Stimulated activated CD4-positive, alpha-beta T cell treated with anti-CD3 and anti-CD28 coated beads, TNF-alpha, amount 100 ng/mL, for 24 hours (primary cell): ENCODE measurements around the gene PDE4D.
"Not testable (repeated sequence)": the region's sequence is repeated elsewhere in the genome, so short reads cannot be mapped to it uniquely, and the experiment has no call there.

ENCODE experiments used
- DNase-seq, 3 experiments: peaks; one replicate each; pipeline ENCODE4 v3.0.0-alpha.2; 2020; ENCODE audit warnings: low read depth in 3 of 3

Gene PDE4D

GRCh38 chr5:59079622-59080620, 813.6 kb downstream of the PDE4D start:
- no peak for DNase-seq

DNA sequence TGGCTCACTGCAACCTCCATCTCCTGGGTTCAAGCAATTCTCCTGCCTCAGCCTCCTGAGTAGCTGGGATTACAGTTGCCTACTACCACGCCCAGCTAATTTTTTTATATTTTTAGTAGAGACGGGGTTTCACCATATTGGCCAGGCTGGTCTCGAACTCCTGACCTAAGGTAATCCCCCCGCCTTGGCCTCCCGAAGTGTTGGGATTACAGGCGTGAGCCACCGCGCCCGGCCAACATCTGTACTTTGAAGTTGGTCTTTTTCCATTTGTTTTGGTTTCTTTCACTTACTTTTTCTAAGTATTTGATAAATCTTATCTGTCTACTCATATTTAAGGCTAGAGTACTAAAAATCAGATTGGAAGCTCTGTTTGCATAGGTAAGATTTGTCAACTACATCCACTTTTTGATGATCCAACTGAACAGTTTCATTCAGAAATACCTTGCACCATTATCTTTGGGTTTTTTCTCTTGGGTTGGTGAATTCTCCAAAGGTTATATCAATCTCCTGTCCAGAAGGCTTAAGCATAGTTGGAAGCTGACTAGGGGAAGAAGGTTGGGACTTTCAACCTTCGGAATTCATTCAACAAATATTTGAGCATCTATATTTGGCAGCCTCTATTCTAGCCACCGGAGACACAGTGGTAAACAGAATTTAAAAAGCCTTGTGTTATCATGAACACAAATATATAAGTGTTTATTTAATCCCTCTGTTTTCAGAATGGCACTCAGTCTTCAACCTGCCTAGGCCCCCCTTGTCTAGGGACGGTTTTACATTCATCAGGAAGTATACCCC, 821.6 kb downstream of the PDE4D start:
- DNase-seq: no peak

- no peak for DNase-seq
These were observed 824.0 kb downstream of the PDE4D start for GRCh38 chr5:59069438-59070079.

GRCh38 chr5:59067956-59068656, 825.4 kb downstream of the PDE4D start:
- no peak for DNase-seq

- DNase-seq: no peak
These were observed 827.0 kb downstream of the PDE4D start for GRCh38 chr5:59066367-59067163.

- DNase-seq: no peak
These were observed 828.0 kb downstream of the PDE4D start for GRCh38 chr5:59065554-59065953.

DNA sequence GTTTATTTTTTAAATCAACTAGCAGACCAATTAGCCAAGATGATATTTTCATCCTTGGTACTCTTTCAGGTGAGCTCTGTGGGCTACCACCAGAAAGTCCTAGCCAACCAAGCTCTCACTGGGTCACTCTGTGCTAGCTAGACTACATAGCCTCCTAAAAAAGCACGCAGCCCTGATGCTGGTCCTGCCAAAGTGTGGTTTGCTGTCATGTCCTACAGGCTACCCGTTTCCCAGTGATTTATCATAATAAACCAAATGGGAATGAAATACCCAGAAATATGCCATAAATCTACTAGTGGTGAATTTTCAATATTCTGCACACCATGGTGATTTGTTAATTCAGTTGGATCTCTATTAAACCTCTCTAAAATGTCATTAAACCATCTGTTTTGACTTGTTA, 829.2 kb downstream of the PDE4D start:
- no peak for DNase-seq

- no peak for DNase-seq
These were observed 830.4 kb downstream of the PDE4D start for GRCh38 chr5:59062986-59063683.

DNA sequence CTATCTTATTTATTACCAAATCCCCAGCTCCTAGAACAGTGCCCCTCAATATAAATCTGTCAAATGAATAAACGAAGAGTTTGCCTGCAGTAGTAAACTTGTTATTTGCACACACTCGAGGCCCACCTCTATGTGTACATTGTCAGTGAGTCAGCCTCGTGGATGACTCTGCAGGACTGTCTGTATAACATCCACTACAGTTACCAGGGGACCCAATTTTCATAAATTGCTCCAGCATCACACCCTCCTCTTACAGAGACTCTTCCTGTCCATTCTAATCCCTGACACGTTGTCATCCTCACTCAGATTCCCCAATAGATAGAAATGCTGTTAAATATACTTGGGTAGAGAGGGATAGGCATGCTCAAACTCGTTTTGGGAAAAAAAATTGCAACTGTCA, 832.1 kb downstream of the PDE4D start:
- no peak for DNase-seq

- DNase-seq: no peak
These were observed 834.4 kb downstream of the PDE4D start for GRCh38 chr5:59058969-59059687.

DNA sequence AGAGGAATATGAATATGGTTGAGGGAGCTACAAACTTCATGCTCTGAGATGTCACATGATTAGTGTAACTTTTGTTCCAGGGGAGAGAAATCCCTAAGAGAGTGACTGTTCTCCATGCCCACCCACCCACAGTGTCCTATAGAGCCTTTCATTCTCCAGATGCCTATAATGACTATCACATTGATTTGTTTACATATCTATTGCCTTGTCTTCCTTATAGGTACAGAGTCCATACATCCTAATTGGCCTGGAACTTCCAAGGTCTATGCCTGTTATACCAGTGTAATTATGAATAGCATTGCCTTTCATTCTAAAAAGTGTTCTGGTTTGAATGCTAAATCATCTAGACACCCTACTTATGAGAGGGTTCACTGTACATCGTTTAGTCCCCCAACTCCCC, 835.3 kb downstream of the PDE4D start:
- DNase-seq: no peak

GRCh38 chr5:59056599-59056998, 836.9 kb downstream of the PDE4D start:
- not testable (repeated sequence) for DNase-seq

- no peak for DNase-seq
These were observed 837.6 kb downstream of the PDE4D start for GRCh38 chr5:59055745-59056448.

- no peak for DNase-seq
These were observed 838.5 kb downstream of the PDE4D start for GRCh38 chr5:59054963-59055528.

DNA sequence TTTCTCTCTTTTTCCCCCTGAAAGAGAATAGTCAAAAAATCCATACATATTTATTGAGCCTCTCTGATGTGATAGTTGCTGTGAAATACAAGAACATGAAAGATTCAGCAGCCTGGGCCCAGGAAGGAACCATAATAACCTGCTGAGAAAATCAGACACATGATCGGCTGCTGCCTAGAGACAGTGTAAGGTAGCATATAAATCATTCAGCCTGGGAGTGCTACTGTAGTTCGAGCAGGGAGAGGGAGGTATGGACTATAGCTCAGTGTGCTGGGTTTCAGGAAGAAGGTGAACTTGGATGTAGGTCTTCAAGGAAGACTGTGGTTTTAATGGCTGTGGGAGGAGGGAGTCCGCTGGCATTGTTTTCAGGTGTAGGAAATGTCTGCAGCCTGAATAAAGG, 841.6 kb downstream of the PDE4D start:
- no peak for DNase-seq

GRCh38 chr5:59049095-59049494, 844.4 kb downstream of the PDE4D start:
- DNase-seq: no peak

- DNase-seq: no peak
These were observed 851.1 kb downstream of the PDE4D start for GRCh38 chr5:59042201-59043055.

- DNase-seq: no peak
These were observed 852.2 kb downstream of the PDE4D start for GRCh38 chr5:59041355-59041754.
